Measurements from ENCODE around the gene PIGB.

- TF ChIP-seq CTCF (conservative IDR thresholded peaks at IDR 0.05 in 1 of 2, IDR thresholded peaks at IDR 0.05 in 1 of 2; ENCODE audit: low read depth in 1 of 2, low read length in 2 of 2) (no peak), EZH2 (IDR thresholded peaks at IDR 0.05; ENCODE audit: low read length, missing control alignments) (no peak)
These were observed 70.2 kb downstream of the PIGB start for GRCh38 chr15:55389264-55389607.

Data from fibroblast of lung (primary cell).